ENCODE results near the gene GRIK4. TPM values are rescaled to one million over a fixed set of nuclear protein-coding genes. Genes with fewer than 3 reads are reported as not detected.

Gene GRIK4
- total and polyA plus RNA-seq, 9 of the 15 experiments (the other 6 are each of a cell fraction or from before 2014, with no cell fraction given): not detected

GRCh38 chr11:120681434-120682331, 170.1 kb downstream of the GRIK4 start:
- Histone ChIP-seq H3K9ac (ENCODE audit: insufficient read depth in 1 of 2, low read depth in 2 of 2, low read length in 2 of 2) (no peak overlapping the region), H2AFZ (ENCODE audit: low read depth, low read length) (no peak overlapping the region), H3K9me3 (replicated peaks; ENCODE audit: control insufficient read depth, insufficient read depth, low read depth, low read length) (no peaks in the 10 kb centered on the region), H3K9me1 (ENCODE audit: control insufficient read depth, insufficient read depth, low read length) (no peaks in the 10 kb centered on the region), H3K27ac (ENCODE audit: extremely low read depth, low read depth, low read length) (no peak overlapping the region), H3K4me1 (replicated peaks in 1 of 2; ENCODE audit: control insufficient read depth in 2 of 2, insufficient read depth in 2 of 2, low read length in 2 of 2) (0 out of 5 replicates have a peak, but pooled peaks cover 0 to 4% of the 10 kb centered on the region in 2 experiments), H3K4me2 (ENCODE audit: insufficient read depth, low read length) (no peak overlapping the region), H3K36me3 (ENCODE audit: control insufficient read depth, insufficient read depth, low read length) (no peaks in the 10 kb centered on the region), H3K4me3 (no peak overlapping the region), H4K20me1 (replicated peaks; ENCODE audit: control insufficient read depth, insufficient read depth, low read length) (no peaks in the 10 kb centered on the region; the same call in 1 of the 2 replicates), H3K79me2 (ENCODE audit: control insufficient read depth, insufficient read depth, low read length) (no peaks in the 10 kb centered on the region), H3K27me3 (ENCODE audit: control insufficient read depth in 2 of 2, insufficient read depth in 2 of 2, low read length in 2 of 2) (peaks cover 0 to 20% of the 10 kb centered on the region in 2 experiments; a peak in 3 of 5 replicates)
- WGBS (ENCODE audit: insufficient coverage, low coverage, missing lambda C conversion rate): 0% methylated on average over 11 of the region's 16 CpGs
- intact Hi-C loops (cut with micrococcal nuclease) (loop anchor here (10.0 kb wide), 1 partner anchor 347 kb away; the partner anchor contains the start of gene ARHGEF12), in situ Hi-C loops (cut with MboI) (no loop called here)
- ChIA-PET CTCF (ENCODE audit: low intra/inter-chr PET ratio) (interaction anchor here (1.1 kb wide), 1 partner anchor 170 kb away, joined by 3 read pairs; the partner anchor contains the start of gene GRIK4), POLR2A (interaction anchor here (0.6 to 0.7 kb wide), 2 partner anchors 10 to 769 kb away, joined by 3 to 4 read pairs; no protein-coding TSS in a partner anchor)
- FAIRE-seq (no peak), ATAC-seq (no peak), DNase-seq (ENCODE audit: extremely low read depth in 1 of 4, low spot score in 3 of 4) (no peak)
- no TSS peak for BruUV-seq (replicated peaks)
- TF ChIP-seq KLF10 (CRISPR knock-in tag; IDR thresholded peaks at IDR 0.05) (no peak), FOXM1 (IDR thresholded peaks at IDR 0.05; ENCODE audit: low read depth) (no peak), FOXM1 (CRISPR knock-in tag; IDR thresholded peaks at IDR 0.05; ENCODE audit: low read depth) (no peak), DACH1 (IDR thresholded peaks at IDR 0.05; ENCODE audit: partially characterized antibody) (no peak), NCOR1 (IDR thresholded peaks at IDR 0.05) (no peak)
- TF ChIP-seq, protein P1, sequence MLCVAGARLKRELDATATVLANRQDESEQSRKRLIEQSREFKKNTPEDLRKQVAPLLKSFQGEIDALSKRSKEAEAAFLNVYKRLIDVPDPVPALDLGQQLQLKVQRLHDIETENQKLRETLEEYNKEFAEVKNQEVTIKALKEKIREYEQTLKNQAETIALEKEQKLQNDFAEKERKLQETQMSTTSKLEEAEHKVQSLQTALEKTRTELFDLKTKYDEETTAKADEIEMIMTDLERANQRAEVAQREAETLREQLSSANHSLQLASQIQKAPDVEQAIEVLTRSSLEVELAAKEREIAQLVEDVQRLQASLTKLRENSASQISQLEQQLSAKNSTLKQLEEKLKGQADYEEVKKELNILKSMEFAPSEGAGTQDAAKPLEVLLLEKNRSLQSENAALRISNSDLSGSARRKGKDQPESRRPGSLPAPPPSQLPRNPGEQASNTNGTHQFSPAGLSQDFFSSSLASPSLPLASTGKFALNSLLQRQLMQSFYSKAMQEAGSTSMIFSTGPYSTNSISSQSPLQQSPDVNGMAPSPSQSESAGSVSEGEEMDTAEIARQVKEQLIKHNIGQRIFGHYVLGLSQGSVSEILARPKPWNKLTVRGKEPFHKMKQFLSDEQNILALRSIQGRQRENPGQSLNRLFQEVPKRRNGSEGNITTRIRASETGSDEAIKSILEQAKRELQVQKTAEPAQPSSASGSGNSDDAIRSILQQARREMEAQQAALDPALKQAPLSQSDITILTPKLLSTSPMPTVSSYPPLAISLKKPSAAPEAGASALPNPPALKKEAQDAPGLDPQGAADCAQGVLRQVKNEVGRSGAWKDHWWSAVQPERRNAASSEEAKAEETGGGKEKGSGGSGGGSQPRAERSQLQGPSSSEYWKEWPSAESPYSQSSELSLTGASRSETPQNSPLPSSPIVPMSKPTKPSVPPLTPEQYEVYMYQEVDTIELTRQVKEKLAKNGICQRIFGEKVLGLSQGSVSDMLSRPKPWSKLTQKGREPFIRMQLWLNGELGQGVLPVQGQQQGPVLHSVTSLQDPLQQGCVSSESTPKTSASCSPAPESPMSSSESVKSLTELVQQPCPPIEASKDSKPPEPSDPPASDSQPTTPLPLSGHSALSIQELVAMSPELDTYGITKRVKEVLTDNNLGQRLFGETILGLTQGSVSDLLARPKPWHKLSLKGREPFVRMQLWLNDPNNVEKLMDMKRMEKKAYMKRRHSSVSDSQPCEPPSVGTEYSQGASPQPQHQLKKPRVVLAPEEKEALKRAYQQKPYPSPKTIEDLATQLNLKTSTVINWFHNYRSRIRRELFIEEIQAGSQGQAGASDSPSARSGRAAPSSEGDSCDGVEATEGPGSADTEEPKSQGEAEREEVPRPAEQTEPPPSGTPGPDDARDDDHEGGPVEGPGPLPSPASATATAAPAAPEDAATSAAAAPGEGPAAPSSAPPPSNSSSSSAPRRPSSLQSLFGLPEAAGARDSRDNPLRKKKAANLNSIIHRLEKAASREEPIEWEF (CRISPR knock-in tag; IDR thresholded peaks at IDR 0.05): no peak
- TF ChIP-seq, protein P2, sequence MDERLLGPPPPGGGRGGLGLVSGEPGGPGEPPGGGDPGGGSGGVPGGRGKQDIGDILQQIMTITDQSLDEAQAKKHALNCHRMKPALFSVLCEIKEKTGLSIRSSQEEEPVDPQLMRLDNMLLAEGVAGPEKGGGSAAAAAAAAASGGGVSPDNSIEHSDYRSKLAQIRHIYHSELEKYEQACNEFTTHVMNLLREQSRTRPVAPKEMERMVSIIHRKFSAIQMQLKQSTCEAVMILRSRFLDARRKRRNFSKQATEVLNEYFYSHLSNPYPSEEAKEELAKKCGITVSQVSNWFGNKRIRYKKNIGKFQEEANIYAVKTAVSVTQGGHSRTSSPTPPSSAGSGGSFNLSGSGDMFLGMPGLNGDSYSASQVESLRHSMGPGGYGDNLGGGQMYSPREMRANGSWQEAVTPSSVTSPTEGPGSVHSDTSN (CRISPR knock-in tag; IDR thresholded peaks at IDR 0.05; ENCODE audit: low read depth): no peak
- TF ChIP-seq, protein P2 (tag; conservative IDR thresholded peaks at IDR 0.05; ENCODE audit: low read depth): no peak

Data from K562 (cell line).